ENCODE measurements around the gene BGN. TPM values are rescaled to one million over a fixed set of nuclear protein-coding genes. Genes with fewer than 3 reads are reported as not detected.

The BGN gene
- total RNA-seq, 2 donors from 2014 or later: 1,777 to 1,907 TPM

DNA sequence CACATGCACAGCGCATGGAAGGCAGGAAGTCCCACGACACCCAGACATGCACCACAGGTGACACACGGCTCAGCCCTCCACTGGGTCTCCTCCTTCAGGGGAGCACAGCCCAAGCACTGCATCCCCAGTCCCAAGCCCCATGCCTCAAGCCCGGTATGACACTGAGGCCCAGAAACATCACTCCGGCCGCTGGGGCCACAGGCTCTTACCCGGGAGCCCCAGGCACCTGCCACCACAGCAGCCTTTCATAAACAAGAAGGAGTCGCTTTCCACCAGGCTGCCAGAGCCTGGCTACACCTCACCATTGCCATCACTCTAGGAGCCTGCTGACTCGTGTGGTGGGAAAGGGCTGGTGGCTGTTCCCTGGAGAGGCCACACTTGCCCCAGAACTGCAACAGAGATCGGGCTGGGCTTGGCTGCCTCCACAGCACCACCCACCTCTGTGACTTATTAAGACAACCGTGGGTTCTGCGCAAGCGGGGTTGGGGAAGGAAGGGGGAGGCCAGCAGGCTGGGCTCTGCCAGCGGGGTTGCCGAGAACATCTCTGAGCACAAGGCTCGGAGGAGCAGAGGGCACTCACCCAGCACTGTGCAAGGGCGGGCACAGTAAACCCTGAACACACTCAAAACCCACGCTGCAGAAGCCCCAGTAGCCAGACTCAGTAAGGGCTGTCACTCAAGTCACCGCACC, 28.9 kb upstream of the BGN start:
- TF ChIP-seq, protein P1, sequence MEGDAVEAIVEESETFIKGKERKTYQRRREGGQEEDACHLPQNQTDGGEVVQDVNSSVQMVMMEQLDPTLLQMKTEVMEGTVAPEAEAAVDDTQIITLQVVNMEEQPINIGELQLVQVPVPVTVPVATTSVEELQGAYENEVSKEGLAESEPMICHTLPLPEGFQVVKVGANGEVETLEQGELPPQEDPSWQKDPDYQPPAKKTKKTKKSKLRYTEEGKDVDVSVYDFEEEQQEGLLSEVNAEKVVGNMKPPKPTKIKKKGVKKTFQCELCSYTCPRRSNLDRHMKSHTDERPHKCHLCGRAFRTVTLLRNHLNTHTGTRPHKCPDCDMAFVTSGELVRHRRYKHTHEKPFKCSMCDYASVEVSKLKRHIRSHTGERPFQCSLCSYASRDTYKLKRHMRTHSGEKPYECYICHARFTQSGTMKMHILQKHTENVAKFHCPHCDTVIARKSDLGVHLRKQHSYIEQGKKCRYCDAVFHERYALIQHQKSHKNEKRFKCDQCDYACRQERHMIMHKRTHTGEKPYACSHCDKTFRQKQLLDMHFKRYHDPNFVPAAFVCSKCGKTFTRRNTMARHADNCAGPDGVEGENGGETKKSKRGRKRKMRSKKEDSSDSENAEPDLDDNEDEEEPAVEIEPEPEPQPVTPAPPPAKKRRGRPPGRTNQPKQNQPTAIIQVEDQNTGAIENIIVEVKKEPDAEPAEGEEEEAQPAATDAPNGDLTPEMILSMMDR (IDR thresholded peaks at IDR 0.05): no peak
- Histone ChIP-seq H3K27ac (no peak overlapping the region), H3K4me1 (ENCODE audit: control insufficient read depth in 1 of 2, low read depth in 2 of 2) (peaks cover 0 to 10% of the 10 kb centered on the region in 2 donors), H3K9me3 (no peaks in the 10 kb centered on the region), H3K36me3 (no peaks in the 10 kb centered on the region), H3K27me3 (replicated peaks; ENCODE audit: insufficient read depth) (no peaks in the 10 kb centered on the region), H3K4me3 (no peak overlapping the region)
- DNase-seq (ENCODE audit: low spot score) (no peak), ATAC-seq (ENCODE audit: insufficient number of reproducible peaks, low FRiP score, low read depth) (no peak)

DNA sequence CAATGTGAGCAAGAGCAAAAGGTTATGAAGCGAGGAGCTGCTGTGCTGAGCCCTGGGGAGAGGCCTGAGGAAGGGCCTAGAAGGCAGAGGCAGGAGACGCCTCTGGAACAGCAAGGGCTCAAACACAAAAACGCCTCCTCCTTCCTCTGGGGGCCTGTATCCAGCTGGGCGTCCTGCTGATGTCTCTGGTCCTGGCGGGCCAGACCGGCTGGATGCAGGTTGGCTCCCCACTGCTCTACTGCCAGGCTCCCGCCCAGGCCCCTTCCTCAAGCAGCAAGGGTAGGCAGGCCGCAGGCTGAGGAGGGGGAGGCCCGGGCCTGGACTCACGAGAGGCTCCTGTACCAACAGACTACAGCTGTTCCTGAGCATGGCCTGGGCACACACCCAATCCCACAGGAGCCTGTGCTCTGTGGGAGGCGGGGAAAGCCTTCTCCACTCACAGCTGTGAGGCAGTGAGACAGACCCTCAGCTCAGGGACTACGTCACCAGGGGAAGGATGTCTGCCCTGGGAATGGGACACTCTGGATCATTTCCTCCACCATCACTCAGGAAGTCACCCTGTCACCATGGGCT, 26.7 kb upstream of the BGN start:
- no peak for ATAC-seq (ENCODE audit: insufficient number of reproducible peaks, low FRiP score, low read depth)
- H3K9me3 ChIP-seq: no peaks in the 10 kb centered on the region
- peaks cover 0 to 27% of the 10 kb centered on the region in 2 donors for H3K4me1 ChIP-seq (ENCODE audit: control insufficient read depth in 1 of 2, low read depth in 2 of 2)
- H3K27ac ChIP-seq: no peak overlapping the region
- H3K4me3 ChIP-seq: no peak overlapping the region
- H3K36me3 ChIP-seq: no peaks in the 10 kb centered on the region
- DNase-seq (ENCODE audit: low spot score): no peak
- TF ChIP-seq, protein P1 (IDR thresholded peaks at IDR 0.05): no peak
- no peaks in the 10 kb centered on the region for H3K27me3 ChIP-seq (replicated peaks; ENCODE audit: insufficient read depth)

DNA sequence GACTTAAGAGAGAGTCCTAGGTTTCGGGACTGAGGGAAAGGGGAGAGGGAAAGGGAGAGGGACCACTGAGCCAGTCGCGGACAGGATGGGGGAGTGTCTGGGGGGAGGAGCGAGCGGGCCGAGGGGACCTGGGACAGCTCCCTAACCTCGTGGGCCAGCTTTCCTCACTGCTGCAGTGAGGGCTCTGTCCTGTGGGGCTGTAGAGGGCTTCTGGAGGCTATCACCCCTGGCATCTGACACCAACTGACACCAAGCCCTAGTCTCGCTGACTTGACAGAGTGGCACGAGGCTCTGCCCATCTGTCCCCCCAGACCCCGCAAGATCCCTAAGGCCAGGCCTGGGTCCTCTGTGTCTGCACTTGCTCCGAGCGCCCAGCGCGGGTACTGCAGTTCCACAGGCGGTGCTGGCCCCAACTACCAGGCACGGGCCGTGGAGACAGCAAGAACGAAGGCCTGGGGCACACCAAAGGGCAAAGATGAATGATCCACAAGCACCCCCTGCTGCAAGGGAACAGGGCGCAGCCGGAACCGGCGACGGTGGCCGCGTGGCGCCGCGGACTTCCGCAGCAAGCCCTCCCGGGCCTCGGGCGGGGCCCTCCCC, 24.9 kb upstream of the BGN start:
- H3K27ac ChIP-seq: no peak overlapping the region

DNA sequence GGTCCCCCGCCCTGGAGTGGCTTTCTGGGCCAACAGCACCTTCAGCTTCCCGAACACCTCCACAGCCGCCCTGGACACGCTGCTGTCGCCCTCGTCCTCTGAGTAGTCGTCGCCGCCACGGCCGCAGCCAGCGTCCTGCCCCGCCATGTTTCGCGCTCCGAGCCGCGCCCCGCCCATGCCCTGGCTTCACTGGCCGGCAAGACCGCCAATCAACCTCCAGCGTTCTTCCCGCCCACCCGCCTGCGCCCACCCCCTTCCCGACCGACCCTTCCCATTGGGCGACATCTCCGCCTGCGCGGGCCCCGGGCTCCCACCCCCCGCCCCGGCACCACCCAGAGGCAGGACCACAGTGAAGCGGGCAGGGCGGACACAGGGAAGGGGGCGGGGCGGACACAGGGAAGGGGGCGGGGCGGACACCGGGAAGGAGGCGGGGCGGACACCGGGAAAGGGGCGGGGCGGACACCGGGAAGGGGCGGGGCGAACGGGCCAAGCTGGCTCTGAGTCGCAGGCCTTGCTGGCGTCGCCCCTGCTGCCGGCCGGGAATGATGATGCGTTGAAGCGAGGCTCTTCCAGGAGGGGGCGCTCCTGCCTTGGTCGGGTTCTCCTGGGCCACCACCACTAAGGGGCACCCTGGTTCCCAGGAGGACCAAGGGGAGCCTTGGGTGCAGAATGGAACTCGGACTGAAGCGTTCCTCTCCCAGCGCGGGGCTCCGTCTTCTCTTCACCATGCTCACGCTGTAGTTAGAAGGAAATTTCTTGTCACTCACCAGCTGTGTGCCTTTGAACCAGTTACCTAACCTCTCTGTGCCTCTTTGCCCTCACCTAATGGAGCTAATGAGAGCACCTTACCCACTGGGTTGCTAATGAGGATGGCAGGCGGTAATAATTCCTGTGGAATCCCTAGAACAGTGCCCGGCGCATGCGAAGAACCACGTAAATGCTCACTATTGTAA, 24.1 kb upstream of the BGN start, which contains the start of gene HAUS7:
Gene HAUS7, minus strand, starts transcription at position 166 of the 953 bp plus-strand sequence. Its CDS starts 19 bp downstream, at position 147.
- ATAC-seq (ENCODE audit: insufficient number of reproducible peaks, low FRiP score, low read depth) (peak; percentile 82), DNase-seq (ENCODE audit: low spot score) (peak; percentile 38)
- peak within 1 kb of the TSS; percentile 50 to 64 for H3K27ac ChIP-seq
- H3K4me3 ChIP-seq: peak within 1 kb of the TSS; percentile 76
- H3K4me1 ChIP-seq (ENCODE audit: control insufficient read depth in 1 of 2, low read depth in 2 of 2): peaks cover 6 to 49% of the 10 kb centered on the region in 2 donors
- TF ChIP-seq, protein P1 (IDR thresholded peaks at IDR 0.05): peak; percentile 64
- no peaks in the 10 kb centered on the region for H3K27me3 ChIP-seq (replicated peaks; ENCODE audit: insufficient read depth)
- H3K9me3 ChIP-seq: no peaks in the 10 kb centered on the region
- H3K36me3 ChIP-seq: no peaks in the 10 kb centered on the region

More for the DNA sequence above, 24.9 kb upstream of the BGN start:
- ATAC-seq (ENCODE audit: insufficient number of reproducible peaks, low FRiP score, low read depth) (peak; percentile 21), DNase-seq (ENCODE audit: low spot score) (no peak)
- TF ChIP-seq, protein P1 (IDR thresholded peaks at IDR 0.05): no peak
- Histone ChIP-seq H3K4me3 (peak overlapping the region; percentile 76), H3K9me3 (no peaks in the 10 kb centered on the region), H3K36me3 (no peaks in the 10 kb centered on the region), H3K27me3 (replicated peaks; ENCODE audit: insufficient read depth) (no peaks in the 10 kb centered on the region), H3K4me1 (ENCODE audit: control insufficient read depth in 1 of 2, low read depth in 2 of 2) (peaks cover 3 to 41% of the 10 kb centered on the region in 2 donors)

Measured in thoracic aorta (tissue), 2 donors.